ENCODE data around the gene IL12A.

GRCh38 chr3:159989973-159990846 lies 1.6 kb downstream of the IL12A start:
- TF ChIP-seq REST (IDR thresholded peaks at IDR 0.05; ENCODE audit: insufficient read depth in 1 of 2, low read depth in 2 of 2, low read length in 2 of 2) = no peak
- no peak for TF ChIP-seq TAF1 (IDR thresholded peaks at IDR 0.05; ENCODE audit: borderline replicate concordance, insufficient read depth, low read length)
- TF ChIP-seq POLR2AphosphoS5 (IDR thresholded peaks at IDR 0.05; ENCODE audit: low read depth, low read length) = no peak

Data from PFSK-1 (cell line).